GM18951 (cell line): Measurements from ENCODE around the gene CARD11.

Experiments used
- POLR2A ChIP-seq: IDR thresholded peaks from 4 replicates; pipeline ENCODE4 v1.6.1; 2011; ENCODE audit warnings: mild to moderate bottlenecking; ENCODE audit not compliant: insufficient read length, insufficient read depth; ENCODE audit errors: extremely low read depth
- in situ Hi-C: fragments of 300-500 bp; cut with MboI; formaldehyde crosslinking; loops from one replicate; pipeline ENCODE4 v1.12.0; 2022; ENCODE audit warnings: low sequenced_read_pairs, mixed read lengths, inconsistent platforms; ENCODE audit not compliant: unreplicated experiment

Gene CARD11

GRCh38 chr7:2956076-2956475 is 87.6 kb downstream of the CARD11 start:
- TF ChIP-seq POLR2A, result no peak
- in situ Hi-C loops, result no loop called here

GRCh38 chr7:2955269-2955668 is 88.4 kb downstream of the CARD11 start:
- no peak for TF ChIP-seq POLR2A
- in situ Hi-C loops, result no loop called here

- no peak for TF ChIP-seq POLR2A
- in situ Hi-C loops, result no loop called here
Observed at GRCh38 chr7:2954433-2954853, 89.2 kb downstream of the CARD11 start.

GRCh38 chr7:2953588-2954407 is 89.9 kb downstream of the CARD11 start:
- in situ Hi-C loops, result no loop called here
- no peak for TF ChIP-seq POLR2A

- no peak for TF ChIP-seq POLR2A
- in situ Hi-C loops, result no loop called here
Observed at GRCh38 chr7:2953099-2953498, 90.6 kb downstream of the CARD11 start.

GRCh38 chr7:2952316-2952715 is 91.4 kb downstream of the CARD11 start:
- TF ChIP-seq POLR2A, result no peak
- in situ Hi-C loops, result no loop called here

- no peak for TF ChIP-seq POLR2A
- in situ Hi-C loops, result no loop called here
Observed at GRCh38 chr7:2950578-2950977, 93.1 kb downstream of the CARD11 start.

GRCh38 chr7:2948749-2949148 is 94.9 kb downstream of the CARD11 start:
- in situ Hi-C loops, result no loop called here
- TF ChIP-seq POLR2A, result no peak

GRCh38 chr7:2947058-2947780 is 96.4 kb downstream of the CARD11 start:
- in situ Hi-C loops, result no loop called here
- no peak for TF ChIP-seq POLR2A

- in situ Hi-C loops, result no loop called here
- TF ChIP-seq POLR2A, result no peak
Observed at GRCh38 chr7:2945171-2945570, 98.5 kb downstream of the CARD11 start.

GRCh38 chr7:2944739-2945138 is 98.9 kb downstream of the CARD11 start:
- TF ChIP-seq POLR2A, result no peak
- in situ Hi-C loops, result no loop called here

- TF ChIP-seq POLR2A, result no peak
- in situ Hi-C loops, result no loop called here
Observed at GRCh38 chr7:2943851-2944601, 99.6 kb downstream of the CARD11 start.

- in situ Hi-C loops, result no loop called here
- TF ChIP-seq POLR2A, result no peak
Observed at GRCh38 chr7:2941216-2941859, 102.3 kb downstream of the CARD11 start.

GRCh38 chr7:2940466-2940865 is 103.2 kb downstream of the CARD11 start:
- no peak for TF ChIP-seq POLR2A
- in situ Hi-C loops, result no loop called here
